IMR-90 (cell line): ENCODE results near the gene ZFP36L2. TPM values are rescaled to one million over a fixed set of nuclear protein-coding genes. Genes with fewer than 3 reads are reported as not detected.

Experiments used
- ATAC-seq: fragments of 200-7000 bp; cut with Tn5 transposase; 2 replicates; pipeline ENCODE4 v1.9.1; 2020; ENCODE audit warnings: low read depth, mild to moderate bottlenecking, moderate library complexity
- BruUV-seq: library from RNA; stranded (reverse); fragments of 400-500 nt; replicated peaks from 2 replicates; lab custom pipeline; 2021; lab: Mats Ljungman, UMichigan
- CTCF ChIA-PET: fragments of 300-600 bp; formaldehyde crosslinking; extraction: SDS; loops from one replicate; lab custom pipeline; 2021; ENCODE audit warnings: antibody characterized with exemption; lab: Yijun Ruan, JAX
- POLR2A ChIA-PET: fragments of 300-600 bp; sonication (Branson Sonifier 250); formaldehyde crosslinking; loops from one replicate; lab custom pipeline; 2022; ENCODE audit warnings: antibody characterized with exemption; ENCODE audit not compliant: unreplicated experiment; lab: Charles Lee
- DNase-seq: peaks from one replicate; pipeline ENCODE4 v3.0.0; 2013
- H2AFZ ChIP-seq: replicated peaks from 2 replicates; pipeline ENCODE3; 2013; ENCODE audit warnings: low read length, mild to moderate bottlenecking; ENCODE audit not compliant: poor library complexity
- H2AK5ac ChIP-seq: 2 replicates; pipeline ENCODE4 v1.6.1; 2013; ENCODE audit warnings: low read depth, low read length, inconsistent platforms
- H2AK9ac ChIP-seq: replicated peaks from 2 replicates; pipeline ENCODE3; 2013; ENCODE audit warnings: mild to moderate bottlenecking, low read depth, low read length, moderate library complexity; ENCODE audit not compliant: poor library complexity
- H2BK120ac ChIP-seq: 2 replicates; pipeline ENCODE4 v1.6.1; 2013; ENCODE audit warnings: low read depth, low read length, inconsistent platforms
- H2BK15ac ChIP-seq: 3 replicates; pipeline ENCODE4 v1.6.1; 2013; ENCODE audit warnings: low read depth, low read length, inconsistent platforms
- H2BK20ac ChIP-seq: 2 replicates; pipeline ENCODE4 v1.6.1; 2013; ENCODE audit warnings: low read depth, mild to moderate bottlenecking, inconsistent platforms, low read length, moderate library complexity
- H2BK5ac ChIP-seq: 2 replicates; pipeline ENCODE4 v1.6.1; 2013; ENCODE audit warnings: mild to moderate bottlenecking, low read depth, low read length, inconsistent platforms; ENCODE audit not compliant: poor library complexity, severe bottlenecking
- H3K14ac ChIP-seq: replicated peaks from 2 replicates; pipeline ENCODE4 v1.6.1; 2013; ENCODE audit warnings: low read depth, low read length, inconsistent platforms
- H3K18ac ChIP-seq: 2 replicates; pipeline ENCODE4 v1.6.1; 2013; ENCODE audit warnings: low read depth, low read length, control low read depth
- H3K23ac ChIP-seq: 2 replicates; pipeline ENCODE4 v1.6.1; 2013; ENCODE audit warnings: low read depth, low read length, inconsistent platforms
- H3K27ac ChIP-seq: 2 replicates; pipeline ENCODE4 v1.5.1; 2013; ENCODE audit warnings: mild to moderate bottlenecking, control low read depth, low read length; ENCODE audit not compliant: insufficient read depth
- H3K27me3 ChIP-seq: 2 replicates; pipeline ENCODE4 v1.6.1; 2013; ENCODE audit warnings: low read length; ENCODE audit not compliant: control insufficient read depth, insufficient read depth
- H3K36me3 ChIP-seq: 2 replicates; pipeline ENCODE4 v1.6.1; 2013; ENCODE audit warnings: low read length, mixed read lengths; ENCODE audit not compliant: control insufficient read depth, insufficient read depth
- H3K4ac ChIP-seq: 2 replicates; pipeline ENCODE4 v1.6.1; 2013; ENCODE audit warnings: low read depth, low read length, inconsistent platforms
- H3K4me1 ChIP-seq: 2 replicates; pipeline ENCODE4 v1.6.1; 2013; ENCODE audit warnings: low read length, mixed read lengths; ENCODE audit not compliant: control insufficient read depth, insufficient read depth
- H3K4me2 ChIP-seq: 2 replicates; pipeline ENCODE4 v1.6.1; 2013; ENCODE audit warnings: low read depth, mild to moderate bottlenecking, control low read depth, low read length, moderate library complexity
- H3K4me3 ChIP-seq: 2 replicates; pipeline ENCODE4 v1.5.1; 2013; ENCODE audit warnings: low read depth, mild to moderate bottlenecking, control low read depth, low read length, moderate library complexity; ENCODE audit not compliant: insufficient read depth
- H3K56ac ChIP-seq: 2 replicates; pipeline ENCODE4 v1.6.1; 2013; ENCODE audit warnings: low read length, inconsistent platforms; ENCODE audit not compliant: insufficient read depth; ENCODE audit errors: extremely low read depth
- H3K79me1 ChIP-seq, 2 experiments: 2 replicates each; pipeline ENCODE4 v1.6.1; 2013; ENCODE audit warnings: low read length in 2 of 2, inconsistent platforms in 1 of 2, low read depth in 1 of 2
- H3K9ac ChIP-seq: 2 replicates; pipeline ENCODE4 v1.6.1; 2013; ENCODE audit warnings: low read depth, low read length, control low read depth
- H3K9me1 ChIP-seq: 2 replicates; pipeline ENCODE4 v1.6.1; 2013; ENCODE audit warnings: low read length, inconsistent platforms; ENCODE audit not compliant: insufficient read depth
- H3K9me3 ChIP-seq: 2 replicates; pipeline ENCODE4 v1.6.1; 2013; ENCODE audit warnings: low read length; ENCODE audit not compliant: control insufficient read depth, insufficient read depth
- H4K20me1 ChIP-seq: 2 replicates; pipeline ENCODE4 v1.6.1; 2013; ENCODE audit warnings: low read length, inconsistent platforms; ENCODE audit not compliant: insufficient read depth
- H4K5ac ChIP-seq: 2 replicates; pipeline ENCODE4 v1.6.1; 2013; ENCODE audit warnings: mild to moderate bottlenecking, low read depth, low read length, control low read depth
- H4K8ac ChIP-seq, 2 experiments: 2 replicates each; pipeline ENCODE4 v1.6.1; 2013; ENCODE audit warnings: low read depth in 2 of 2, low read length in 2 of 2, control low read depth in 1 of 2, inconsistent platforms in 1 of 2
- H4K91ac ChIP-seq: 2 replicates; pipeline ENCODE4 v1.6.1; 2013; ENCODE audit warnings: low read depth, low read length, inconsistent platforms; ENCODE audit not compliant: insufficient read depth
- BHLHE40 ChIP-seq: fragments of 150-350 bp; IDR thresholded peaks from 2 replicates; pipeline ENCODE4 v1.6.1; 2016; ENCODE audit warnings: mild to moderate bottlenecking, low read depth, low read length
- CHD1 ChIP-seq: IDR thresholded peaks from 2 replicates; pipeline ENCODE4 v1.6.1; 2012; ENCODE audit warnings: low read depth, low read length, improper control_type of control experiment
- CTCF ChIP-seq: conservative IDR thresholded peaks from 2 replicates; pipeline ENCODE4 v1.5.1; 2012; ENCODE audit warnings: mild to moderate bottlenecking, low read depth, low read length, improper control_type of control experiment
- FOS ChIP-seq: fragments of 150-350 bp; IDR thresholded peaks from 2 replicates; pipeline ENCODE4 v1.6.1; 2016; ENCODE audit warnings: low read depth, low read length
- WGBS, 2 experiments: methylation state at CpG; one replicate each; pipeline versions ENCODE4 v1.1.5 to v1.1.7; 2013; ENCODE audit warnings: missing lambda C conversion rate in 2 of 2; ENCODE audit not compliant: insufficient read length in 1 of 2; ENCODE audit errors: extremely low coverage in 2 of 2; 5-methylcytosine and 5-hydroxymethylcytosine counted together
- dilution Hi-C: fragments of 300-500 bp; cut with HindIII; formaldehyde crosslinking; loops from one replicate; pipeline ENCODE4 v1.14.3; 2018; ENCODE audit warnings: low sequenced_read_pairs; ENCODE audit not compliant: unreplicated experiment
- in situ Hi-C: fragments of 300-500 bp; cut with MboI; formaldehyde crosslinking; loops from 3 replicates; pipeline ENCODE4 v1.14.3; 2019; ENCODE audit warnings: low sequenced_read_pairs, inconsistent platforms, mixed read lengths
- intact Hi-C: fragments of 100-400 bp; cut with micrococcal nuclease; formaldehyde crosslinking; loops from 2 replicates; pipeline ENCODE4 v1.10.0; 2022
- polyA plus RNA-seq, 3 experiments: library from polyadenylated mRNA; depleted of rRNA; stranded (reverse); fragments of >200 nt; gene quantifications; 2 replicates each; pipeline ENCODE4 v1.2.3, GENCODE V29; 2012; ENCODE audit warnings: low replicate concordance in 1 of 3
- total RNA-seq: library from RNA; depleted of rRNA; stranded (reverse); fragments of >200 nt; gene quantifications from 2 replicates; pipeline ENCODE4 v1.2.3, GENCODE V29; 2012

Gene ZFP36L2
- total and polyA plus RNA-seq, 2 of the 4 experiments (the other 2 are of a cell fraction) = 1.8 to 20.1 TPM

GRCh38 chr2:43184339-43184895 is 42.0 kb downstream of the ZFP36L2 start:
- ATAC-seq (peak; percentile 40), DNase-seq (peak; percentile 78)
- Histone ChIP-seq H3K4me2 (no peak overlapping the region), H3K14ac (no peak overlapping the region), H3K79me1 (no peaks in the 10 kb centered on the region), H3K4me1 (peaks cover 1% of the 10 kb centered on the region), H3K23ac (no peak overlapping the region), H3K18ac (no peak overlapping the region), H3K9ac (no peak overlapping the region), H3K4ac (peak overlapping the region; percentile 62; the same call in 1 of the 2 replicates), H3K9me1 (no peaks in the 10 kb centered on the region; the same call in 1 of the 2 replicates), H3K36me3 (no peaks in the 10 kb centered on the region), H4K91ac (no peak overlapping the region; the same call in 1 of the 2 replicates), H3K9me3 (no peaks in the 10 kb centered on the region), H2BK120ac (no peak overlapping the region), H2BK5ac (no peak overlapping the region), H3K27me3 (no peaks in the 10 kb centered on the region), H2AFZ (peak overlapping the region; percentile 39), H2BK20ac (no peak overlapping the region), H4K8ac (no peak overlapping the region), H4K20me1 (no peaks in the 10 kb centered on the region), H4K5ac (no peak overlapping the region), H2BK15ac (no peak overlapping the region), H3K4me3 (no peak overlapping the region), H3K27ac (no peak overlapping the region), H3K56ac (no peak overlapping the region), H2AK5ac (0 out of 2 replicates have a peak overlapping the region, but pooled peaks have one; percentile 11), H2AK9ac (peak overlapping the region; percentile 91)
- in situ Hi-C loops = no loop called here
- dilution Hi-C loops = no loop called here
- no TSS peak for BruUV-seq
- CTCF ChIA-PET = no interaction called here
- POLR2A ChIA-PET = no interaction called here
- TF ChIP-seq CTCF (no peak), CHD1 (no peak), FOS (peak; percentile 32; the same call in 1 of the 2 replicates), BHLHE40 (no peak)
- intact Hi-C loops = no loop called here
- WGBS, 2 experiments = 68% methylated on average over 8 of the region's 12 CpGs; no CpG with 5 or more reads in 1 of the 2 experiments
